H1 (cell line): Measurements from ENCODE around the gene TMEM59L. TPM values are rescaled to one million over a fixed set of nuclear protein-coding genes. Genes with fewer than 3 reads are reported as not detected.

Experiments used
- ASH2L ChIP-seq: fragments of 200-600, 300-600 bp; sonication (generic); IDR thresholded peaks from one replicate; pipeline ENCODE4 v1.7.1; 2017; ENCODE audit warnings: low read length
- CBX5 ChIP-seq: fragments of 300-800, 300-1000 bp; sonication (generic); IDR thresholded peaks from 2 replicates; pipeline ENCODE4 v1.7.1; 2016; ENCODE audit warnings: antibody characterized with exemption, low read length, low read depth
- CBX8 ChIP-seq: fragments of 300-800, 300-1000 bp; sonication (generic); IDR thresholded peaks from 2 replicates; pipeline ENCODE4 v1.7.1; 2016; ENCODE audit warnings: low read depth, low read length, borderline replicate concordance
- EGR1 ChIP-seq: IDR thresholded peaks from 2 replicates; pipeline ENCODE4 v1.6.1; 2011; ENCODE audit warnings: low read depth, low read length, borderline replicate concordance
- KDM5A ChIP-seq: fragments of 200-600 bp; IDR thresholded peaks from 2 replicates; pipeline ENCODE4 v1.7.1; 2012; ENCODE audit warnings: mild to moderate bottlenecking, low read length, inconsistent platforms, mixed read lengths
- NRF1 ChIP-seq: IDR thresholded peaks from 2 replicates; pipeline ENCODE4 v1.6.1; 2011; ENCODE audit warnings: mild to moderate bottlenecking, low read depth, low read length, improper control_type of control experiment
- POU5F1 ChIP-seq: IDR thresholded peaks from 2 replicates; pipeline ENCODE4 v1.6.1; 2011; ENCODE audit warnings: low read depth, mild to moderate bottlenecking, low read length, moderate library complexity
- SIX5 ChIP-seq: IDR thresholded peaks from 2 replicates; pipeline ENCODE4 v1.6.1; 2011; ENCODE audit warnings: mild to moderate bottlenecking, low read depth, low read length
- SRF ChIP-seq: IDR thresholded peaks from 2 replicates; pipeline ENCODE4 v1.6.1; 2011; ENCODE audit warnings: mild to moderate bottlenecking, low read depth, low read length, moderate library complexity
- TAF7 ChIP-seq: optimal IDR thresholded peaks from 2 replicates; pipeline ENCODE3; 2011; ENCODE audit warnings: low read depth, mild to moderate bottlenecking, inconsistent platforms, low read length, moderate library complexity, borderline replicate concordance
- YY1 ChIP-seq: IDR thresholded peaks from 2 replicates; pipeline ENCODE4 v1.6.1; 2011; ENCODE audit warnings: low read depth, mild to moderate bottlenecking, low read length
- polyA plus RNA-seq, 7 experiments: library from polyadenylated mRNA; depleted of rRNA in 3 of 7; stranded (reverse) in 5 of 7; unstranded in 2 of 7; fragments of >200 nt in 5 of 7; fragments of 200-250 nt in 2 of 7; gene quantifications; 1 replicate in 5 of 7; 2 replicates in 1 of 7; 4 replicates in 1 of 7; pipeline versions ENCODE4 v1.2.1 to v1.2.3, GENCODE V29; 2011 to 2013; ENCODE audit warnings: missing spikeins in 2 of 7, mixed read lengths in 2 of 7
- total RNA-seq: library from RNA; stranded (reverse); fragmentation: NEBNext Ultra II Directional; extraction: Animal tissue kit (Norgen Biotek cat#: 25700); gene quantifications from 2 replicates; pipeline ENCODE4 v1.2.1, GENCODE V29; 2021
- TF ChIP-seq, protein P1 (sequence below), 3 experiments: IDR thresholded peaks; 1 replicate in 2 of 3; 2 replicates in 1 of 3; pipeline versions ENCODE4 v1.5.1 to v1.6.1; 2011; ENCODE audit warnings: low read length in 3 of 3, mild to moderate bottlenecking in 3 of 3, inconsistent platforms in 2 of 3, low read depth in 1 of 3, moderate library complexity in 1 of 3; ENCODE audit not compliant: insufficient read depth in 1 of 3; ENCODE audit errors: control extremely low read depth in 1 of 3
- TF ChIP-seq, protein P2 (sequence below): IDR thresholded peaks from 2 replicates; pipeline ENCODE4 v1.6.1; 2011; ENCODE audit warnings: low read depth, mild to moderate bottlenecking, low read length; ENCODE audit not compliant: insufficient read depth

The TMEM59L gene
- total and polyA plus RNA-seq, 2 of the 8 experiments (the other 6 are each of a cell fraction or from before 2014, with no cell fraction given) = 4.0 to 12.2 TPM

DNA sequence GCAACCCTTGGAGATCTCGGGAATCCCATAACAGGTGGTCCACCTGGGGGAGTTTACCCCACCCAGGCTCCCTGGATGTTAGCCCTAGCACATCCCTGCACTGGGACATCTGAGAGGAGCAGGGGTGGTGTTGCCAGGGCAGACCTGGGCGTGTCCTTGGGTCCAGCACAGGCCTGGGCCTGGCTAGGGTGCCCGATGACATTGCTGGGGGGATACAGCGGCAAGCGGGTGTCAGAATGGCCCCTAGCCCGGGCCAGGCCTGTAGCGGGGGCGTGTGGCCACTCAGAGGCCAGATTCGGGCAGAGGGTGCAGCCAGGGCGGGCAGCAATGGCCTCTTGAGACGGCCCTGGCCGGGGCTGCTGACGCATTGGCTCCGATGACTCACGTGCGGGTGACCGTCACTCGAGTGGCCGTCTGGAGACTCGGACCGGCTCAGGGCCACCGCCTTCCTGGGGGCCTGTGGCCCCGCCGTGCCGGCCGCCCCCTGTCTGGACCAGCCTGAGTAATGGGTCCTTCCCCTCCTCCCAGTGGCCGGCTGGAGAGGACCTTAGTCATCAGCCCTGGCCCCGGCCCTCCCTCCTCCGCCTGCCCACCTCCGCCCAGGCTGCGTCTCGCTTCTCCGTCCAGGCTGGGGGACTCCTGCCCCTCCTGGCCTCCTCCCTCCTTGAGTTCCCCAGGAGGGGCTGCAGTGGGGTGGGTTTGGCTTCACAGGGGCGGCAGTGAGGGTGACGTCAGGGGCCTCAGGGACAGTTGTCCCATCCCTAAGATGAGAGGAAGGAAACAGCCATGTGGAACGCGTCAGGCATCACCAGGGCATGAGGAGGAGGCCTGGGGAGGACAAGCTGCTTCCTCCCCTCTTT, 47.6 kb downstream of the TMEM59L start (continued):
- TF ChIP-seq, protein P1, sequence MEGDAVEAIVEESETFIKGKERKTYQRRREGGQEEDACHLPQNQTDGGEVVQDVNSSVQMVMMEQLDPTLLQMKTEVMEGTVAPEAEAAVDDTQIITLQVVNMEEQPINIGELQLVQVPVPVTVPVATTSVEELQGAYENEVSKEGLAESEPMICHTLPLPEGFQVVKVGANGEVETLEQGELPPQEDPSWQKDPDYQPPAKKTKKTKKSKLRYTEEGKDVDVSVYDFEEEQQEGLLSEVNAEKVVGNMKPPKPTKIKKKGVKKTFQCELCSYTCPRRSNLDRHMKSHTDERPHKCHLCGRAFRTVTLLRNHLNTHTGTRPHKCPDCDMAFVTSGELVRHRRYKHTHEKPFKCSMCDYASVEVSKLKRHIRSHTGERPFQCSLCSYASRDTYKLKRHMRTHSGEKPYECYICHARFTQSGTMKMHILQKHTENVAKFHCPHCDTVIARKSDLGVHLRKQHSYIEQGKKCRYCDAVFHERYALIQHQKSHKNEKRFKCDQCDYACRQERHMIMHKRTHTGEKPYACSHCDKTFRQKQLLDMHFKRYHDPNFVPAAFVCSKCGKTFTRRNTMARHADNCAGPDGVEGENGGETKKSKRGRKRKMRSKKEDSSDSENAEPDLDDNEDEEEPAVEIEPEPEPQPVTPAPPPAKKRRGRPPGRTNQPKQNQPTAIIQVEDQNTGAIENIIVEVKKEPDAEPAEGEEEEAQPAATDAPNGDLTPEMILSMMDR (IDR thresholded peaks at IDR 0.05; ENCODE audit: control extremely low read depth in 1 of 3, insufficient read depth in 1 of 3, low read depth in 1 of 3, low read length in 3 of 3) = no peak
- TF ChIP-seq POU5F1 = no peak
- no peak for TF ChIP-seq CBX5
- no peak for TF ChIP-seq NRF1
- TF ChIP-seq SRF = no peak
- no peak for TF ChIP-seq EGR1
- no peak for TF ChIP-seq ASH2L
- no peak for TF ChIP-seq KDM5A
- TF ChIP-seq CBX8 = no peak
- TF ChIP-seq SIX5 = no peak
- no peak for TF ChIP-seq TAF7
- TF ChIP-seq, protein P2, sequence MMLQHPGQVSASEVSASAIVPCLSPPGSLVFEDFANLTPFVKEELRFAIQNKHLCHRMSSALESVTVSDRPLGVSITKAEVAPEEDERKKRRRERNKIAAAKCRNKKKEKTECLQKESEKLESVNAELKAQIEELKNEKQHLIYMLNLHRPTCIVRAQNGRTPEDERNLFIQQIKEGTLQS = no peak
- TF ChIP-seq YY1 = no peak
